MCF 10A (cell line): ENCODE data around the gene PKD1. TPM values are rescaled to one million over a fixed set of nuclear protein-coding genes. Genes with fewer than 3 reads are reported as not detected.

Experiments used
- BruUV-seq: library from RNA; stranded (reverse); fragments of 400-500 nt; replicated peaks from 2 replicates; lab custom pipeline; 2021; lab: Mats Ljungman, UMichigan
- CTCF ChIA-PET: fragments of 300-600 bp; sonication (Branson Sonifier 250); formaldehyde crosslinking; extraction: SDS; loops from one replicate; lab custom pipeline; 2021; ENCODE audit warnings: antibody characterized with exemption, inconsistent platforms; lab: Yijun Ruan, JAX
- POLR2A ChIA-PET: fragments of 300-600, 350-650 bp; sonication (Branson Sonifier 250); formaldehyde crosslinking; extraction: SDS; loops from one replicate; lab custom pipeline; 2020; ENCODE audit warnings: antibody characterized with exemption, inconsistent platforms; lab: Yijun Ruan, JAX
- DNase-seq: peaks from one replicate; pipeline ENCODE4 v3.0.0-alpha.2; 2018; ENCODE audit not compliant: unreplicated experiment
- H3K27ac Mint-ChIP-seq: one replicate; pipeline ENCODE4 v1.8.0; 2022; ENCODE audit warnings: mild to moderate bottlenecking, low read depth, mixed read lengths; ENCODE audit not compliant: unreplicated experiment
- H3K27me3 Mint-ChIP-seq: one replicate; pipeline ENCODE4 v1.8.0; 2022; ENCODE audit warnings: mixed read lengths; ENCODE audit not compliant: insufficient read depth, unreplicated experiment
- H3K36me3 Mint-ChIP-seq: one replicate; pipeline ENCODE4 v1.8.0; 2022; ENCODE audit warnings: mild to moderate bottlenecking, moderate library complexity, mixed read lengths; ENCODE audit not compliant: insufficient read depth, unreplicated experiment
- H3K4me1 Mint-ChIP-seq: one replicate; pipeline ENCODE4 v1.8.0; 2022; ENCODE audit warnings: mixed read lengths; ENCODE audit not compliant: insufficient read depth, unreplicated experiment
- H3K4me3 Mint-ChIP-seq: one replicate; pipeline ENCODE4 v1.8.0; 2022; ENCODE audit warnings: mild to moderate bottlenecking, moderate library complexity, mixed read lengths; ENCODE audit not compliant: unreplicated experiment
- H3K9me3 Mint-ChIP-seq: one replicate; pipeline ENCODE4 v1.8.0; 2022; ENCODE audit warnings: mixed read lengths; ENCODE audit not compliant: unreplicated experiment
- CTCF ChIP-seq: fragments of 200-600 bp; IDR thresholded peaks from one replicate; pipeline ENCODE4 v1.8.0; 2022; ENCODE audit warnings: antibody characterized with exemption, mild to moderate bottlenecking; ENCODE audit not compliant: unreplicated experiment
- intact Hi-C: fragments of 100-400 bp; cut with micrococcal nuclease; formaldehyde crosslinking; loops from 2 replicates; pipeline ENCODE4 v1.14.1; 2022
- total RNA-seq: library from RNA; stranded (reverse); gene quantifications from 2 replicates; pipeline ENCODE4 v1.2.3, GENCODE V29; 2022

PKD1 gene
- total RNA-seq, 1 experiment from 2014 or later, result 187 TPM

DNA sequence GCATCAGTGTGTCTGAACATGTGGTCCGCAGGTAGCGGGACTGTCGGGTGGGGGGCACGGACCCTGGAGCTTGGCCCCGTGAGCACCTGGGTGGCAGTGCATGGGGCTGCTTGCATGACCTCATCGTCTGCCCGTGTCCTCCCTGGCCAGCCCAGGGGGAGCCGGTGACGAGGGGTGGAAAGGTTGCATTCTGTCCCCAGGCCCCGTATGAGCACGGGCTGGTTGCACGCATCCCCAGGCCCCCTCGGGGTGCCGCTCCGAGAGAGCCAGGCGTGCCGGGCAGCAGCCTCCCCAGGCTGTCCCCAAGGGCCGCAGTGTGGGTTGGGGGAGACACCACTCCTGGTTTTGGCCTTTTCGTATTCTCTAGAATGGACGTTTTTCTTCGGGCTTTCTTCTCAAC is 58.0 kb downstream of the PKD1 start:
- no peak overlapping the region for H3K4me3 Mint-ChIP-seq
- H3K27ac Mint-ChIP-seq, result no peak overlapping the region
- H3K9me3 Mint-ChIP-seq, result no peaks in the 10 kb centered on the region
- TF ChIP-seq CTCF, result no peak
- BruUV-seq, result no TSS peak
- ChIA-PET CTCF (interaction anchor here (1.1 kb wide), 1 partner anchor 63 kb away, joined by 3 read pairs; no protein-coding TSS in a partner anchor), POLR2A (interaction anchor here (0.6 to 1.2 kb wide), 2 partner anchors 11 to 17 kb away, joined by 3 read pairs; no protein-coding TSS in a partner anchor)
- H3K27me3 Mint-ChIP-seq, result no peaks in the 10 kb centered on the region
- H3K4me1 Mint-ChIP-seq, result no peaks in the 10 kb centered on the region
- peaks cover 20% of the 10 kb centered on the region for H3K36me3 Mint-ChIP-seq
- DNase-seq, result no peak
- intact Hi-C loops, result no loop called here

DNA sequence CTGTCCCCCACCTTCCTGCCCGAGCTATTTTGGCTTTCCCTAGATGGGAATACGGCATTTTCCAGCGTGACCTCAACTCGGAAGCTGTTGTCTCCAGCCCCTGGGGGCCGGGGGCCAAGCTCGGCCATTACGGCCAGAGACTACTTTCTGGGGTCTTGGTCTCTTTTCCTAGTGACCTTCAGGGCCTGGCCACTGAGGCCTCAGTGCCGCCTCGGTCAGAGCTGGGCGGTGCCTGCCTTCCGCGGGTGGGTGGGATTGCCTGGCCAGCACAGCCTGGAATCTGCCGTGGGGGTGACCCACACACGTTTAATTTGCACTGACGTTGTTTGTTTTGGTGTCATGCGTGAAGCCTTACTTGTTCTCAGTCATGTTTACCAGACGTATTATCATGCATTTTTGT is 58.7 kb downstream of the PKD1 start:
- Mint-ChIP-seq H3K27ac (no peak overlapping the region), H3K9me3 (no peaks in the 10 kb centered on the region), H3K4me1 (no peaks in the 10 kb centered on the region), H3K27me3 (no peaks in the 10 kb centered on the region), H3K4me3 (no peak overlapping the region), H3K36me3 (peaks cover 20% of the 10 kb centered on the region)
- CTCF ChIA-PET, result no interaction called here
- POLR2A ChIA-PET, result interaction anchor here (0.6 kb wide), 1 partner anchor 10 kb away, joined by 3 read pairs; no protein-coding TSS in a partner anchor
- BruUV-seq, result no TSS peak
- no peak for DNase-seq
- TF ChIP-seq CTCF, result no peak
- intact Hi-C loops, result no loop called here

DNA sequence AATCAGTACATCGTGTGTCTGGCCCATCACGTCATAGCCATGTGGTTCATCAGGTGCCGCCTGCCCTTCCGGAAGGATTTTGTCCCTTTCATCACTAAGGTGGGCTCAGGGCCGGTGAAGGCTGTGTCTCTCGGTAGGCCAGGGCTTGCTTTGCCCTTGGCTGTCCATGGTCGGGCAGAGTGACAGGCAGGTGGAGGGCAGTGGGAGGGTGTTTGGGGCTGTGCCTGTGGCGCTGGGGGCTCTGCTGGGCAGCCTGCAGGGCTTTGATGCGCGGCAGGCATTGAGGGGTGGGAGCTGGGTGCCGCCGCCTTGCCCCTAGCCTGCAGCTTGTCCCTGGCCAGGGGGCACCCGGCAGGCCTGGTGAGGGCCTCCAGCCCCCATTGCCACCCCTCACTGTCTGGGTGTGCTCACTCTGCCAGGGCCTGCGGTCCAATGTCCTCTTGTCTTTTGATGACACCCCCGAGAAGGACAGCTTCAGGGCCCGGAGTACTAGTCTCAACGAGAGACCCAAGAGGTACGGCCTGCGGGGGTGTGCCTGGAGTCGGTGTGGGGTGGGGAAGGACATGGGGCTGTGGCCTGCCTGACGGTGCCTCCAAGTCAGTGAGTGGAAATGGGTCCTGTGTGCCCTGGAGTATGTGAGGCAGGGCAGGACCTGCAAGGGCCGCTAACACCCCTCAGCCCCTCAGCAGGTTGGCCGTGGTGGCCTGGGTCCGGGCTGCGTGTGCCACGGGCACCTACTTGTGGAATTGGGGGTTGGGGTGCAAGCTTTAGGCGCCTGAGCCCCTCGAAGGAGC is 59.4 kb downstream of the PKD1 start:
- intact Hi-C loops, result no loop called here
- BruUV-seq, result no TSS peak
- no peaks in the 10 kb centered on the region for H3K4me1 Mint-ChIP-seq
- no peak overlapping the region for H3K27ac Mint-ChIP-seq
- no peaks in the 10 kb centered on the region for H3K9me3 Mint-ChIP-seq
- DNase-seq, result no peak
- POLR2A ChIA-PET, result no interaction called here
- CTCF ChIA-PET, result no interaction called here
- no peak overlapping the region for H3K4me3 Mint-ChIP-seq
- H3K27me3 Mint-ChIP-seq, result no peaks in the 10 kb centered on the region
- TF ChIP-seq CTCF, result no peak
- peaks cover 21% of the 10 kb centered on the region for H3K36me3 Mint-ChIP-seq

DNA sequence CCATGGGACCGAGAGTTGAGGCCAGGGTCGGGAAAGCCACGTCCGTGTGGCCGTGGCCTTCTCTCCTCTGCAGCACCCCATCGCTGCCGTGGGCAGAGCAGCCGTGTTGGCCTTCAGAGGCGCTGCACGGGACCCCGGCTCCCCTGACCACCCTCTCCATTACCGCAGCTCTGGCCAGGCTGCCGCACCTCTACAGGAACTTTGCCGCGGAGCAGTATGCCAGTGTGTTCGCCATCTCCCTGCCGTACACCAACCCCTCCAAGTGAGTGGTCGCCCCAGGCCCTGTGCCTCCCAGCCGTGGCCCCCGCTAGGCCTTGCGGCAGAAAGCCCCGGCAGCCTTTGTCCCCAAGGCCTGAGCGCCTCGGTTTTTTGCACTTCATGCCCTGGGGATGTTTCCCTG is 60.1 kb downstream of the PKD1 start:
- Mint-ChIP-seq H3K36me3 (peaks cover 19% of the 10 kb centered on the region), H3K4me3 (no peak overlapping the region), H3K27me3 (no peaks in the 10 kb centered on the region), H3K9me3 (no peaks in the 10 kb centered on the region), H3K4me1 (no peaks in the 10 kb centered on the region), H3K27ac (no peak overlapping the region)
- DNase-seq, result no peak
- intact Hi-C loops, result no loop called here
- TF ChIP-seq CTCF, result no peak
- ChIA-PET CTCF (no interaction called here), POLR2A (no interaction called here)
- no TSS peak for BruUV-seq
